ENCODE measurements around the gene DBR1.

DNA sequence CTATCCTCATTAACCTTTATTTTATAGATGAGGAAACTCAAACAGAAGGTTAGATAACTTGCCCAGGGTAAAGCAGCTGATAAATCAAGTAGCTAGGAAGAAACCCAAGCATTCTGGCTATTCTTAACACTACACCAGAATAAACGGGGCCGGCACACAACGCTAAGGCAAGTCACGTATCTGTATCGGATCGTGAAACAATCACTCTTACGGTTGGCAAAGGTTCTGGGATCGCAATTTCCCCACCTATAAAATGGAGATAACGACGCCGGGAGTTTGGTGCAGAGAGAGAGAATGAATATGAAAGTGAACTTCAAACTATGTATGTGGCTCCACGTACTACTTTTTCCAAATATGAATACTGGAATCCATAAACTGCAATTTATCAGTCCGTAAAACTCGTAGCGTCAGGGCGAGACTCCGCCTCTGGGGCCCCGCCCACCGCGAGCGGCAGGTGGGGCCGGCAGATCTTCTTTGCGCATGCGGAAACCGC lies 12.1 kb upstream of the DBR1 start:
- TF ChIP-seq GATA3 (IDR thresholded peaks at IDR 0.05; ENCODE audit: low read depth, low read length), result no peak
- no peak for TF ChIP-seq GATA2 (IDR thresholded peaks at IDR 0.05; ENCODE audit: low read depth, low read length)

Measured in SH-SY5Y (cell line).